Ecto neural progenitor cell (in vitro differentiated cells): ENCODE measurements around the gene AWAT2.
"Not testable (repeated sequence)": the region's sequence is repeated elsewhere in the genome, so short reads cannot be mapped to it uniquely, and the experiment has no call there.

Experiments
- DNase-seq: peaks from one replicate; pipeline ENCODE4 v3.0.0-alpha.2; 2018; ENCODE audit warnings: low spot score

Gene AWAT2

GRCh38 chrX:70001269-70001668, 48.5 kb downstream of the AWAT2 start:
- DNase-seq, result no peak

- DNase-seq, result not testable (repeated sequence)
Measured at GRCh38 chrX:69998299-69998698, 51.4 kb downstream of the AWAT2 start.

- no peak for DNase-seq
Measured at GRCh38 chrX:69996113-69996468, 53.6 kb downstream of the AWAT2 start.

GRCh38 chrX:69995362-69996112, 54.2 kb downstream of the AWAT2 start:
- DNase-seq, result no peak

- DNase-seq, result no peak
Measured at GRCh38 chrX:69993494-69993893, 56.2 kb downstream of the AWAT2 start.

- DNase-seq, result no peak
Measured at GRCh38 chrX:69991685-69992084, 58.1 kb downstream of the AWAT2 start.
